A673 (cell line): ENCODE data around the gene NAIF1. TPM values are rescaled to one million over a fixed set of nuclear protein-coding genes. Genes with fewer than 3 reads are reported as not detected.

Source experiments
- BruUV-seq: library from RNA; stranded (reverse); fragments of 400-500 nt; replicated peaks from 2 replicates; lab custom pipeline; 2021; lab: Mats Ljungman, UMichigan
- CTCF ChIA-PET: fragments of 300-600 bp; sonication (Branson Sonifier 250); formaldehyde crosslinking; loops from one replicate; lab custom pipeline; 2022; ENCODE audit warnings: antibody characterized with exemption; lab: Charles Lee
- POLR2A ChIA-PET: fragments of 300-600 bp; sonication (Branson Sonifier 250); formaldehyde crosslinking; loops from one replicate; lab custom pipeline; 2022; ENCODE audit warnings: antibody characterized with exemption; ENCODE audit not compliant: low non-redundant PET; lab: Charles Lee
- DNase-seq: peaks from one replicate; pipeline ENCODE4 v3.0.0-alpha.2; 2015; ENCODE audit warnings: low spot score
- H3K27ac ChIP-seq: fragments of 200-600 bp; sonication (generic); 2 replicates; pipeline ENCODE4 v1.5.1; 2016; ENCODE audit warnings: mixed run types, low read depth, mild to moderate bottlenecking, mixed read lengths, antibody characterized with exemption, low read length; ENCODE audit not compliant: poor library complexity, severe bottlenecking
- H3K27me3 ChIP-seq: fragments of 200-600 bp; sonication (generic); replicated peaks from 2 replicates; pipeline ENCODE4 v1.6.1; 2017; ENCODE audit warnings: mixed run types, low read depth, mild to moderate bottlenecking, mixed read lengths, antibody characterized with exemption, low read length; ENCODE audit not compliant: insufficient read depth, poor library complexity
- H3K36me3 ChIP-seq: fragments of 200-600 bp; sonication (generic); 2 replicates; pipeline ENCODE4 v1.6.1; 2016; ENCODE audit warnings: mixed run types, mild to moderate bottlenecking, mixed read lengths, antibody characterized with exemption, low read length; ENCODE audit not compliant: insufficient read depth, poor library complexity, severe bottlenecking
- H3K4me1 ChIP-seq: fragments of 200-600 bp; sonication (generic); 2 replicates; pipeline ENCODE4 v1.6.1; 2017; ENCODE audit warnings: mixed run types, mild to moderate bottlenecking, mixed read lengths, antibody characterized with exemption, low read length; ENCODE audit not compliant: insufficient read depth, poor library complexity, severe bottlenecking
- H3K4me3 ChIP-seq: fragments of 200-600 bp; sonication (generic); 2 replicates; pipeline ENCODE4 v1.5.1; 2016; ENCODE audit warnings: low read depth, mixed run types, mild to moderate bottlenecking, mixed read lengths, low read length; ENCODE audit not compliant: poor library complexity, severe bottlenecking
- H3K9me3 ChIP-seq: fragments of 200-600 bp; sonication (generic); 2 replicates; pipeline ENCODE4 v1.6.1; 2016; ENCODE audit warnings: mixed run types, low read depth, mild to moderate bottlenecking, mixed read lengths, antibody characterized with exemption, low read length; ENCODE audit not compliant: poor library complexity, severe bottlenecking
- CTCF ChIP-seq: fragments of 300-800, 200-600 bp; sonication (generic); conservative IDR thresholded peaks from 2 replicates; pipeline ENCODE4 v1.5.1; 2017; ENCODE audit warnings: low read depth, mild to moderate bottlenecking, antibody characterized with exemption, low read length, moderate library complexity, mixed read lengths
- EZH2 ChIP-seq: fragments of 200-600 bp; sonication (generic); IDR thresholded peaks from 2 replicates; pipeline ENCODE4 v1.6.1; 2017; ENCODE audit warnings: borderline replicate concordance, low read depth, mild to moderate bottlenecking, mixed read lengths, antibody characterized with exemption, low read length; ENCODE audit not compliant: poor library complexity, severe bottlenecking
- intact Hi-C: fragments of 100-400 bp; cut with micrococcal nuclease; formaldehyde crosslinking; loops from one replicate; pipeline ENCODE4 v1.10.0; 2022; ENCODE audit not compliant: unreplicated experiment
- total RNA-seq: library from RNA; stranded (reverse); gene quantifications from 2 replicates; pipeline ENCODE4 v1.2.3, GENCODE V29; 2021

Gene NAIF1
- total RNA-seq, 1 experiment from 2014 or later, result 9.3 TPM

- DNase-seq, result no peak
- Histone ChIP-seq H3K36me3 (peaks cover 67% of the 10 kb centered on the region), H3K4me3 (no peak overlapping the region), H3K9me3 (no peaks in the 10 kb centered on the region), H3K27me3 (no peaks in the 10 kb centered on the region), H3K4me1 (peaks cover 18% of the 10 kb centered on the region), H3K27ac (no peak overlapping the region)
- ChIA-PET POLR2A (no interaction called here), CTCF (interaction anchor here (0.8 kb wide), 1 partner anchor 14 kb away, joined by 3 read pairs; no protein-coding TSS in a partner anchor)
- intact Hi-C loops, result no loop called here
- BruUV-seq, result no TSS peak
- TF ChIP-seq CTCF (0 out of 2 replicates have a peak, but pooled peaks have one; percentile 31), EZH2 (no peak)
These were observed 36.5 kb upstream of the NAIF1 start for GRCh38 chr9:128103589-128103962.

- DNase-seq, result no peak
- Histone ChIP-seq H3K4me3 (no peak overlapping the region), H3K4me1 (peaks cover 21% of the 10 kb centered on the region), H3K36me3 (peaks cover 66% of the 10 kb centered on the region), H3K9me3 (no peaks in the 10 kb centered on the region), H3K27me3 (no peaks in the 10 kb centered on the region), H3K27ac (no peak overlapping the region)
- intact Hi-C loops, result no loop called here
- POLR2A ChIA-PET, result no interaction called here
- CTCF ChIA-PET, result interaction anchor here (0.8 kb wide), 1 partner anchor 15 kb away, joined by 3 read pairs; no protein-coding TSS in a partner anchor
- no peak for TF ChIP-seq EZH2
- no peak for TF ChIP-seq CTCF
- BruUV-seq, result no TSS peak
These were observed 35.9 kb upstream of the NAIF1 start for GRCh38 chr9:128102861-128103588.

- no peaks in the 10 kb centered on the region for H3K9me3 ChIP-seq
- no peak overlapping the region for H3K4me3 ChIP-seq
- H3K27me3 ChIP-seq, result no peaks in the 10 kb centered on the region
- H3K27ac ChIP-seq, result no peak overlapping the region
- intact Hi-C loops, result no loop called here
- peaks cover 58% of the 10 kb centered on the region for H3K36me3 ChIP-seq
- no peak for TF ChIP-seq EZH2
- TF ChIP-seq CTCF, result no peak
- DNase-seq, result no peak
- ChIA-PET CTCF (no interaction called here), POLR2A (no interaction called here)
- H3K4me1 ChIP-seq, result peaks cover 28% of the 10 kb centered on the region
- no TSS peak for BruUV-seq
These were observed 35.1 kb upstream of the NAIF1 start for GRCh38 chr9:128102196-128102595.
